ENCODE results near the gene SLC19A1. TPM values are rescaled to one million over a fixed set of nuclear protein-coding genes. Genes with fewer than 3 reads are reported as not detected.
A peak's percentile ranks its signal among the peaks of the same experiment; 100 is the strongest.

Gene SLC19A1
- total RNA-seq, 1 experiment from 2014 or later = 21.4 TPM

DNA sequence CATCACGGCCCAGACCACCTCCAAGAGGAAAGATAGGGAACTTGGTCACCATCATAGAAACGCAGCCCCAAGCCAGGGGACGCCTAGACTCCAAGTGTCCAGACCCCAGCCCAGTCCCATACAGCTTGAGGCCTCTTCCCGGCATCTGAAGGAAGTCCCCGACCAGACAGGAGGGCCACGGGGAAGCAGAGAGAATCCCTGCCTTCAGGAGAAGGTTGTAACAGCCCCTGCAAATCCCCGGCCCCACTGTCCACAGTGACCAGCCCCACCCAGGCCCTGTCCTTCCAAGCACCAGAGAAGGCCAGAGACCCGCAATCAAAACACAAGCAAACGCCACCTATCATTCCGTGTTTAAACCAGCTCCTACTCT, 1.7 kb downstream of the SLC19A1 start:
- peaks cover 10% of the 10 kb centered on the region for H3K36me3 Mint-ChIP-seq (ENCODE audit: insufficient read depth, unreplicated experiment)
- H3K27me3 Mint-ChIP-seq (ENCODE audit: unreplicated experiment) = no peaks in the 10 kb centered on the region
- DNase-seq = no peak
- TF ChIP-seq, protein P1, sequence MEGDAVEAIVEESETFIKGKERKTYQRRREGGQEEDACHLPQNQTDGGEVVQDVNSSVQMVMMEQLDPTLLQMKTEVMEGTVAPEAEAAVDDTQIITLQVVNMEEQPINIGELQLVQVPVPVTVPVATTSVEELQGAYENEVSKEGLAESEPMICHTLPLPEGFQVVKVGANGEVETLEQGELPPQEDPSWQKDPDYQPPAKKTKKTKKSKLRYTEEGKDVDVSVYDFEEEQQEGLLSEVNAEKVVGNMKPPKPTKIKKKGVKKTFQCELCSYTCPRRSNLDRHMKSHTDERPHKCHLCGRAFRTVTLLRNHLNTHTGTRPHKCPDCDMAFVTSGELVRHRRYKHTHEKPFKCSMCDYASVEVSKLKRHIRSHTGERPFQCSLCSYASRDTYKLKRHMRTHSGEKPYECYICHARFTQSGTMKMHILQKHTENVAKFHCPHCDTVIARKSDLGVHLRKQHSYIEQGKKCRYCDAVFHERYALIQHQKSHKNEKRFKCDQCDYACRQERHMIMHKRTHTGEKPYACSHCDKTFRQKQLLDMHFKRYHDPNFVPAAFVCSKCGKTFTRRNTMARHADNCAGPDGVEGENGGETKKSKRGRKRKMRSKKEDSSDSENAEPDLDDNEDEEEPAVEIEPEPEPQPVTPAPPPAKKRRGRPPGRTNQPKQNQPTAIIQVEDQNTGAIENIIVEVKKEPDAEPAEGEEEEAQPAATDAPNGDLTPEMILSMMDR (IDR thresholded peaks at IDR 0.05; ENCODE audit: unreplicated experiment) = no peak
- no TSS peak for BruUV-seq (replicated peaks)
- no peak overlapping the region for H3K27ac Mint-ChIP-seq (ENCODE audit: unreplicated experiment)
- intact Hi-C loops (cut with micrococcal nuclease; ENCODE audit: unreplicated experiment) = no loop called here
- CTCF ChIA-PET = no interaction called here
- no peaks in the 10 kb centered on the region for H3K4me1 Mint-ChIP-seq (ENCODE audit: low read depth, unreplicated experiment)
- no peaks in the 10 kb centered on the region for H3K9me3 Mint-ChIP-seq (ENCODE audit: low read depth, unreplicated experiment)
- H3K4me3 Mint-ChIP-seq (ENCODE audit: low read depth, unreplicated experiment) = peak overlapping the region; percentile 60

DNA sequence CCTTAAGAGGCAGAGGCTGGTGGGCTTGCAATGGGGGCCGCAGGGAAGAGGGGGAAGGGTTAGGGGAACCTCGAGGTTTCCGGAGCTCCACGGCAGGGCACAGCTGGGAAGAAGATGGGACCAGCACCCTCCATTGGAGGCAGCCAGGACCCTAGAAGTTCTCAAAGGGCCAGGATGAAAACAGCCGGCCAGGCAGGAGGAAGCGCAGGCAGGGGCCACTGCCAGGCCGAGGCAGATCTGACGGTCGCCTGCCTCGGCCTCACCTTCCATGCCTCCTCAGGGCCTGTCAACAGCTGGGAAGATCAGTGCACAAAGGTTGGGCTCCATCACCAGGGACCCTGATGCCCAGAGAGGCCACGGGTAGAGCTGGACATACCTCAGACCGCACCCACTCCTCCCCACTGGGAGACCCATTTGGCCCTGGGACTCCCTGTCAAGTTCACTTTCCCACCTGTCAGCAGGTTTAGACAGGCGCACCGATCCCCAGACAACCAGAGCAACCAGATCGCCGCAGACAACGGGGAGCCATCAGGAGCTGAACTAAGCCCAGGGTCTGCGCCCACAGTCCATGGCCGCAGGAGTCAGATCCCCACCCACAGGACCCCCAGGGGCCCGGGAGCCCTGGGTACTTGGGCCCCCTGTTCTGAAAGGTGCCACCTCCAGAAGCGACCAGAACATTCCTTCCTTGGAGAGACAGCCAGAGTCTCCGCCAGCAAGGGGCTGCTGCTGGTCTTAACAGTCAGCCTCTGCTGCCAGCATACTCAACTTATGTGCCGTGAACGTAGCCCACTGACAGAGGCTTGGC, 2.2 kb downstream of the SLC19A1 start:
- peaks cover 14% of the 10 kb centered on the region for H3K36me3 Mint-ChIP-seq (ENCODE audit: insufficient read depth, unreplicated experiment)
- no peaks in the 10 kb centered on the region for H3K27me3 Mint-ChIP-seq (ENCODE audit: unreplicated experiment)
- no peaks in the 10 kb centered on the region for H3K4me1 Mint-ChIP-seq (ENCODE audit: low read depth, unreplicated experiment)
- no peak for DNase-seq
- BruUV-seq (replicated peaks) = no TSS peak
- TF ChIP-seq, protein P1 (IDR thresholded peaks at IDR 0.05; ENCODE audit: unreplicated experiment) = no peak
- H3K4me3 Mint-ChIP-seq (ENCODE audit: low read depth, unreplicated experiment) = no peak overlapping the region
- no peaks in the 10 kb centered on the region for H3K9me3 Mint-ChIP-seq (ENCODE audit: low read depth, unreplicated experiment)
- CTCF ChIA-PET = no interaction called here
- intact Hi-C loops (cut with micrococcal nuclease; ENCODE audit: unreplicated experiment) = no loop called here
- H3K27ac Mint-ChIP-seq (ENCODE audit: unreplicated experiment) = no peak overlapping the region

DNA sequence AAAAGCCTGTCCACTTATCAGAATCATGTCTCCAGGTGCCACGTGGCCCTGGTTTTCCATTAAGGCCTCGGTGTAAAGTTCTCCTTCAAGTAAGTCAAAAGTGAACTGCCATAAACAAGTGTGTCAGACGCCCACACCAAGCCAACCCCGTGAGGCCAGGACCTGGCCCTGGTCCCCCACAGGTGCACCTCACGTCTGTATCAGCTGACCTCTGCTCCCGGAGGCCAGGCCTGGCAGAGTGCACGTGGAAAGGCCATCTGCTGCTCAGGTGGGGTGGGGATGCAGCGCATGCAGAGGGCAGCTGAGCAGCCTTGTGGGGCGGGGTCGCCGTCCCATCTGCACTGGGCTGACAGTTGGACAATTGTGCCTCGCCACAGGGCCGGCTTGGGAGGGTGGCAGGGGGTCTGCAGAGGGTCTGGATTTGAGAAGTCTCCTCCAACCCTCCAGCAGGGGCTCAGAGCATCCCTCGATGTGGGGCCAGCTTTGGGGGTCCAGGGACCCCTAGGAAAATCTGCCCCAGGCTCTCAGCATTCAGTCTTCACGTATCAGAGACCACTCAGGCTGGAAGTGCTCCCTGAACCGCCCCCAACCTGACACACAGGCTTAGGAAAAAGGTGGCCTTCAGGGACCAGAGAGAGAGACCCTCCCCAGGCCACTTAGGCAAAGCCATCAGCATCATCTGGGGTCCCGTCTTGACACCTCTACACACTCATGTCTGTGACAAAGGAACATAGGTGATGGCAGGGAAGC, 3.0 kb downstream of the SLC19A1 start:
- no TSS peak for BruUV-seq (replicated peaks)
- no peak overlapping the region for H3K4me3 Mint-ChIP-seq (ENCODE audit: low read depth, unreplicated experiment)
- no peaks in the 10 kb centered on the region for H3K4me1 Mint-ChIP-seq (ENCODE audit: low read depth, unreplicated experiment)

GRCh38 chr21:45538381-45539045, 3.7 kb downstream of the SLC19A1 start:
- CTCF ChIA-PET = no interaction called here
- BruUV-seq (replicated peaks) = no TSS peak
- intact Hi-C loops (cut with micrococcal nuclease; ENCODE audit: unreplicated experiment) = no loop called here
- DNase-seq = no peak
- Mint-ChIP-seq H3K36me3 (ENCODE audit: insufficient read depth, unreplicated experiment) (peaks cover 15% of the 10 kb centered on the region), H3K27me3 (ENCODE audit: unreplicated experiment) (no peaks in the 10 kb centered on the region), H3K4me1 (ENCODE audit: low read depth, unreplicated experiment) (no peaks in the 10 kb centered on the region), H3K9me3 (ENCODE audit: low read depth, unreplicated experiment) (no peaks in the 10 kb centered on the region), H3K27ac (ENCODE audit: unreplicated experiment) (no peak overlapping the region), H3K4me3 (ENCODE audit: low read depth, unreplicated experiment) (no peak overlapping the region)
- TF ChIP-seq, protein P1 (IDR thresholded peaks at IDR 0.05; ENCODE audit: unreplicated experiment) = no peak

More for the DNA sequence above, 3.0 kb downstream of the SLC19A1 start:
- Mint-ChIP-seq H3K27me3 (ENCODE audit: unreplicated experiment) (no peaks in the 10 kb centered on the region), H3K27ac (ENCODE audit: unreplicated experiment) (no peak overlapping the region), H3K36me3 (ENCODE audit: insufficient read depth, unreplicated experiment) (peaks cover 15% of the 10 kb centered on the region), H3K9me3 (ENCODE audit: low read depth, unreplicated experiment) (no peaks in the 10 kb centered on the region)
- DNase-seq = no peak
- CTCF ChIA-PET = no interaction called here
- TF ChIP-seq, protein P1 (IDR thresholded peaks at IDR 0.05; ENCODE audit: unreplicated experiment) = no peak
- intact Hi-C loops (cut with micrococcal nuclease; ENCODE audit: unreplicated experiment) = no loop called here

Data from Calu3 (cell line).